A549 (cell line): ENCODE results near the gene MYH14. TPM values are rescaled to one million over a fixed set of nuclear protein-coding genes. Genes with fewer than 3 reads are reported as not detected.

Experiments used
- ATAC-seq, 2 experiments: fragments of 200-7000 bp in 1 of 2; fragments of >200 bp in 1 of 2; cut with Nextera tagmentation in 1 of 2; cut with Tn5 transposase in 1 of 2; 3 replicates each; pipeline versions ENCODE4 v1.8.0 to v1.9.1; 2018 to 2020; ENCODE audit warnings: mild to moderate bottlenecking in 1 of 2, moderate library complexity in 1 of 2
- CTCF ChIA-PET: fragments of 300-600 bp; sonication (Branson Sonifier 250); formaldehyde crosslinking; extraction: SDS; loops from one replicate; lab custom pipeline; 2021; ENCODE audit warnings: antibody characterized with exemption, inconsistent platforms; lab: Yijun Ruan, JAX
- POLR2A ChIA-PET: fragments of 350-600 bp; formaldehyde crosslinking; extraction: SDS; loops from one replicate; lab custom pipeline; 2021; ENCODE audit warnings: antibody characterized with exemption, inconsistent platforms; lab: Yijun Ruan, JAX
- DNase-seq, 2 experiments: peaks; one replicate each; pipeline versions ENCODE4 v3.0.0 to v3.0.0-alpha.2; 2011 to 2016; ENCODE audit warnings: low read depth in 1 of 2, low spot score in 1 of 2
- FAIRE-seq: peaks from 2 replicates; lab custom pipeline; 2011; peaks lifted over from hg19 to GRCh38; lab: Jason Lieb, UNC
- H3K27ac ChIP-seq, 2 experiments: fragments of >200 bp; sonication (Bioruptor Twin); formaldehyde crosslinking; 3 replicates each; pipeline ENCODE4 v1.5.1; 2016 to 2017
- H3K4me1 ChIP-seq: fragments of >200 bp; sonication (Bioruptor Twin); formaldehyde crosslinking; 3 replicates; pipeline ENCODE4 v1.6.1; 2016
- H3K4me2 ChIP-seq: fragments of >200 bp; sonication (Bioruptor Twin); formaldehyde crosslinking; 3 replicates; pipeline ENCODE4 v1.6.1; 2016
- H3K4me3 ChIP-seq: fragments of >200 bp; sonication (Bioruptor Twin); formaldehyde crosslinking; 3 replicates; pipeline ENCODE4 v1.5.1; 2016
- H3K9me3 ChIP-seq: fragments of >200 bp; sonication (Bioruptor Twin); formaldehyde crosslinking; 3 replicates; pipeline ENCODE4 v1.6.1; 2016
- FOSB ChIP-seq: fragments of 250-450 bp; sonication (Bioruptor Pico); IDR thresholded peaks from 2 replicates; pipeline ENCODE4 v1.5.0; 2020; ENCODE audit warnings: mild to moderate bottlenecking, moderate library complexity
- GATA3 ChIP-seq: IDR thresholded peaks from 2 replicates; pipeline ENCODE4 v1.6.1; 2012; ENCODE audit warnings: borderline replicate concordance
- HEYL ChIP-seq: fragments of 250-450 bp; sonication (Bioruptor Pico); IDR thresholded peaks from 2 replicates; pipeline ENCODE4 v1.8.0; 2021; ENCODE audit warnings: mild to moderate bottlenecking, moderate library complexity
- HOXA7 ChIP-seq: fragments of 250-450 bp; sonication (Bioruptor Pico); IDR thresholded peaks from 2 replicates; pipeline ENCODE4 v1.5.0; 2020; ENCODE audit warnings: mild to moderate bottlenecking, moderate library complexity
- JUNB ChIP-seq: fragments of >200 bp; sonication (Bioruptor Twin); formaldehyde crosslinking; IDR thresholded peaks from 2 replicates; pipeline ENCODE4 v1.6.1; 2016
- KDM5A ChIP-seq: fragments of 200-600 bp; sonication (generic); IDR thresholded peaks from 2 replicates; pipeline ENCODE4 v1.6.1; 2016; ENCODE audit warnings: antibody characterized with exemption, mild to moderate bottlenecking
- MAFK ChIP-seq: fragments of 450-650 bp; IDR thresholded peaks from 2 replicates; pipeline ENCODE4 v1.6.1; 2014; ENCODE audit not compliant: partially characterized antibody
- MYC ChIP-seq: IDR thresholded peaks from 2 replicates; pipeline ENCODE4 v1.6.1; 2012; ENCODE audit warnings: mild to moderate bottlenecking, inconsistent platforms, low read length, improper control_type of control experiment, borderline replicate concordance
- PBX3 ChIP-seq: IDR thresholded peaks from 2 replicates; pipeline ENCODE4 v1.6.1; 2012
- REST ChIP-seq: fragments of 200-600 bp; sonication (generic); IDR thresholded peaks from 2 replicates; pipeline ENCODE4 v1.6.1; 2016; ENCODE audit warnings: antibody characterized with exemption, mild to moderate bottlenecking, moderate library complexity
- TFCP2L1 ChIP-seq: fragments of 250-450 bp; sonication (Bioruptor Pico); IDR thresholded peaks from 2 replicates; pipeline ENCODE4 v1.5.0; 2021; ENCODE audit warnings: mild to moderate bottlenecking
- ZNF302 ChIP-seq: fragments of 250-450 bp; sonication (Bioruptor Pico); IDR thresholded peaks from 2 replicates; pipeline ENCODE4 v1.9.0; 2021; ENCODE audit warnings: inconsistent platforms, mild to moderate bottlenecking, moderate library complexity
- WGBS: methylation state at CpG from one replicate; pipeline ENCODE4 v1.1.6; 2017; ENCODE audit errors: missing lambda C conversion rate; 5-methylcytosine and 5-hydroxymethylcytosine counted together
- polyA plus RNA-seq, 4 experiments: library from polyadenylated mRNA; depleted of rRNA in 3 of 4; stranded (reverse); fragments of >200 nt; fragmentation: RNase III in 1 of 4; extraction: RNeasy Plus Mini Kit Qiagen cat#74134 plus additional on column Dnase treatment in 1 of 4; gene quantifications; 2 replicates in 3 of 4; 3 replicates in 1 of 4; pipeline ENCODE4 v1.2.3, GENCODE V29; 2011 to 2017
- TF ChIP-seq, protein P1 (sequence below): fragments of >200 bp; sonication (Bioruptor Twin); formaldehyde crosslinking; IDR thresholded peaks from 3 replicates; pipeline ENCODE4 v1.5.1; 2016
- TF ChIP-seq, protein P2 (sequence below): fragments of 250-450 bp; sonication (Bioruptor Pico); IDR thresholded peaks from 2 replicates; pipeline ENCODE4 v1.5.0; 2021; ENCODE audit warnings: mild to moderate bottlenecking, moderate library complexity, borderline replicate concordance
- TF ChIP-seq, protein P3 (sequence below): fragments of 450-650 bp; IDR thresholded peaks from 2 replicates; pipeline ENCODE4 v1.6.1; 2014; ENCODE audit warnings: antibody characterized with exemption

Gene MYH14
- polyA plus RNA-seq, 2 of the 4 experiments (the other 2 are of a cell fraction): 4.0 to 7.0 TPM

GRCh38 chr19:50155520-50156109 lies 47.8 kb upstream of the MYH14 start:
- H3K4me1 ChIP-seq: no peaks in the 10 kb centered on the region
- CTCF ChIA-PET: interaction anchor here (1.0 to 4.4 kb wide), 6 partner anchors 8 to 172 kb away, joined by 3 to 31 read pairs (median 6); partner anchors contain the start of gene IZUMO2
- no peak overlapping the region for H3K27ac ChIP-seq
- TF ChIP-seq, protein P1, sequence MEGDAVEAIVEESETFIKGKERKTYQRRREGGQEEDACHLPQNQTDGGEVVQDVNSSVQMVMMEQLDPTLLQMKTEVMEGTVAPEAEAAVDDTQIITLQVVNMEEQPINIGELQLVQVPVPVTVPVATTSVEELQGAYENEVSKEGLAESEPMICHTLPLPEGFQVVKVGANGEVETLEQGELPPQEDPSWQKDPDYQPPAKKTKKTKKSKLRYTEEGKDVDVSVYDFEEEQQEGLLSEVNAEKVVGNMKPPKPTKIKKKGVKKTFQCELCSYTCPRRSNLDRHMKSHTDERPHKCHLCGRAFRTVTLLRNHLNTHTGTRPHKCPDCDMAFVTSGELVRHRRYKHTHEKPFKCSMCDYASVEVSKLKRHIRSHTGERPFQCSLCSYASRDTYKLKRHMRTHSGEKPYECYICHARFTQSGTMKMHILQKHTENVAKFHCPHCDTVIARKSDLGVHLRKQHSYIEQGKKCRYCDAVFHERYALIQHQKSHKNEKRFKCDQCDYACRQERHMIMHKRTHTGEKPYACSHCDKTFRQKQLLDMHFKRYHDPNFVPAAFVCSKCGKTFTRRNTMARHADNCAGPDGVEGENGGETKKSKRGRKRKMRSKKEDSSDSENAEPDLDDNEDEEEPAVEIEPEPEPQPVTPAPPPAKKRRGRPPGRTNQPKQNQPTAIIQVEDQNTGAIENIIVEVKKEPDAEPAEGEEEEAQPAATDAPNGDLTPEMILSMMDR: peak; percentile 15; the same call in 1 of the 3 replicates
- TF ChIP-seq ZNF302 (CRISPR knock-in tag): no peak
- H3K9me3 ChIP-seq: peaks cover 11% of the 10 kb centered on the region; the same call in 2 of the 3 replicates
- FAIRE-seq (no peak), DNase-seq (peak in 1 of 2 experiments; percentile 45), ATAC-seq (peak in 1 of 2 experiments; percentile 52; a peak in 3 of 6 replicates)
- 39% methylated on average over 8 of the region's 8 CpGs for WGBS
- no peak overlapping the region for H3K4me2 ChIP-seq
- POLR2A ChIA-PET: no interaction called here
- H3K4me3 ChIP-seq: no peak overlapping the region

GRCh38 chr19:50158577-50158976 lies 44.8 kb upstream of the MYH14 start:
- POLR2A ChIA-PET: no interaction called here
- no peak overlapping the region for H3K4me3 ChIP-seq
- TF ChIP-seq, protein P2, sequence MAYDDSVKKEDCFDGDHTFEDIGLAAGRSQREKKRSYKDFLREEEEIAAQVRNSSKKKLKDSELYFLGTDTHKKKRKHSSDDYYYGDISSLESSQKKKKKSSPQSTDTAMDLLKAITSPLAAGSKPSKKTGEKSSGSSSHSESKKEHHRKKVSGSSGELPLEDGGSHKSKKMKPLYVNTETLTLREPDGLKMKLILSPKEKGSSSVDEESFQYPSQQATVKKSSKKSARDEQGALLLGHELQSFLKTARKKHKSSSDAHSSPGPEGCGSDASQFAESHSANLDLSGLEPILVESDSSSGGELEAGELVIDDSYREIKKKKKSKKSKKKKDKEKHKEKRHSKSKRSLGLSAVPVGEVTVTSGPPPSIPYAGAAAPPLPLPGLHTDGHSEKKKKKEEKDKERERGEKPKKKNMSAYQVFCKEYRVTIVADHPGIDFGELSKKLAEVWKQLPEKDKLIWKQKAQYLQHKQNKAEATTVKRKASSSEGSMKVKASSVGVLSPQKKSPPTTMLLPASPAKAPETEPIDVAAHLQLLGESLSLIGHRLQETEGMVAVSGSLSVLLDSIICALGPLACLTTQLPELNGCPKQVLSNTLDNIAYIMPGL (CRISPR knock-in tag): no peak
- TF ChIP-seq, protein P3, sequence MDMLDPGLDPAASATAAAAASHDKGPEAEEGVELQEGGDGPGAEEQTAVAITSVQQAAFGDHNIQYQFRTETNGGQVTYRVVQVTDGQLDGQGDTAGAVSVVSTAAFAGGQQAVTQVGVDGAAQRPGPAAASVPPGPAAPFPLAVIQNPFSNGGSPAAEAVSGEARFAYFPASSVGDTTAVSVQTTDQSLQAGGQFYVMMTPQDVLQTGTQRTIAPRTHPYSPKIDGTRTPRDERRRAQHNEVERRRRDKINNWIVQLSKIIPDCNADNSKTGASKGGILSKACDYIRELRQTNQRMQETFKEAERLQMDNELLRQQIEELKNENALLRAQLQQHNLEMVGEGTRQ: peak; percentile 53; the same call in 1 of the 2 replicates
- CTCF ChIA-PET: interaction anchor here (4.4 kb wide), 1 partner anchor 11 kb away, joined by 31 read pairs; no protein-coding TSS in a partner anchor
- H3K4me1 ChIP-seq: no peaks in the 10 kb centered on the region
- H3K27ac ChIP-seq: no peak overlapping the region
- H3K9me3 ChIP-seq: peaks cover 11% of the 10 kb centered on the region; the same call in 2 of the 3 replicates
- FAIRE-seq (peak; percentile 32), DNase-seq (peak in 1 of 2 experiments; percentile 35), ATAC-seq (peak in 1 of 2 experiments; percentile 54; a peak in 1 of 6 replicates)
- no peak overlapping the region for H3K4me2 ChIP-seq

DNA sequence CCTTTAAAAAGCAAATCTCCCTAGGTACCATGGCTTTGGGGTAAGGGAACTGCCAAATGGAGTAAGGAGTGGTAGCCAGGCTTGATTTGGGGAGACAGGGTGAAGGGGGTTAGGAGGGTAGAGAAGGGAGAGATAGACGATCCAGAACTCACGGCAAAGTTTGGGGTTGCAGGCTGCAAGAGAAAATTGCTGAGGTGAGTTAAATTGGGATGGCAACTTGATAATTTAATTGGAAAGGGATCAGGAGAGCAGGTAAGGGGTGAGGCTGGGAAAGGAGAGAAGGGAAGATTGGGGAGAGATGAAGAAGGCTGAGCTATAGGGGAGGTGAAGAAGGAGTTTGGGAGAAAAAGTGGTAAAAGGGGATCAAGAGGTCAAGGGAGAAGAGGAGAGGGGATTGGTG lies 44.3 kb upstream of the MYH14 start:
- FAIRE-seq: peak; percentile 13
- Histone ChIP-seq H3K4me3 (no peak overlapping the region), H3K9me3 (peaks cover 11% of the 10 kb centered on the region; the same call in 2 of the 3 replicates), H3K4me2 (no peak overlapping the region), H3K4me1 (no peaks in the 10 kb centered on the region), H3K27ac (no peak overlapping the region)
- ATAC-seq: no peak
- ChIA-PET CTCF (interaction anchor here (0.7 to 4.4 kb wide), 2 partner anchors 11 to 144 kb away, joined by 3 to 31 read pairs; no protein-coding TSS in a partner anchor), POLR2A (no interaction called here)
- WGBS: 46% methylated on average over 2 of the region's 2 CpGs
- DNase-seq: no peak
- TF ChIP-seq MAFK (peak; percentile 56), PBX3 (no peak)

- CTCF ChIA-PET: interaction anchor here (0.9 to 4.2 kb wide), 3 partner anchors 8 to 15 kb away, joined by 3 to 29 read pairs (median 8); no protein-coding TSS in a partner anchor
- ATAC-seq (no peak), DNase-seq (no peak), FAIRE-seq (no peak)
- H3K9me3 ChIP-seq: peaks cover 10% of the 10 kb centered on the region; the same call in 2 of the 3 replicates
- H3K4me2 ChIP-seq: no peak within 1 kb of the TSS
- H3K27ac ChIP-seq: no peak within 1 kb of the TSS
- WGBS: 83% methylated on average over 19 of the region's 26 CpGs
- H3K4me1 ChIP-seq: no peaks in the 10 kb centered on the region
- POLR2A ChIA-PET: interaction anchor here (0.7 kb wide), 1 partner anchor 166 kb away, joined by 3 read pairs; the partner anchor contains the start of gene KCNC3
- TF ChIP-seq GATA3 (no peak), JUNB (no peak), HEYL (CRISPR knock-in tag) (no peak), FOSB (CRISPR knock-in tag) (no peak), HOXA7 (CRISPR knock-in tag) (no peak), REST (no peak), MYC (no peak), KDM5A (no peak), TFCP2L1 (no peak)
- no peak within 1 kb of the TSS for H3K4me3 ChIP-seq
Measured at GRCh38 chr19:50162988-50163387, 40.4 kb upstream of the MYH14 start, which contains the start of gene IZUMO2. IZUMO2 (minus strand) TSS chr19:50163281; CDS start chr19:50163194, 87 bp downstream.
